OCI-LY1 (cell line): ENCODE results near the gene DPP4.

Experiments
- H2AFZ ChIP-seq: fragments of 200-600 bp; sonication (generic), shearing (Covaris generic); 2 replicates; pipeline ENCODE4 v1.6.0; 2014; ENCODE audit warnings: antibody characterized with exemption, mild to moderate bottlenecking, low read length
- H3F3A ChIP-seq: fragments of 200-600 bp; sonication (generic), shearing (Covaris generic); 2 replicates; pipeline ENCODE4 v1.6.0; 2014; ENCODE audit warnings: mild to moderate bottlenecking, antibody characterized with exemption, low read length, moderate library complexity; ENCODE audit not compliant: insufficient read depth
- H3K27ac ChIP-seq: fragments of 200-600 bp; sonication (generic); 2 replicates; pipeline ENCODE4 v1.5.1; 2014; ENCODE audit warnings: low read length, mixed run types, mild to moderate bottlenecking, low read depth; ENCODE audit not compliant: poor library complexity, severe bottlenecking
- H3K27me3 ChIP-seq: fragments of 200-600 bp; sonication (generic); 2 replicates; pipeline ENCODE4 v1.6.0; 2014; ENCODE audit warnings: antibody characterized with exemption, mild to moderate bottlenecking, low read length, moderate library complexity; ENCODE audit not compliant: insufficient read depth
- H3K36me3 ChIP-seq: fragments of 200-600 bp; sonication (generic); 2 replicates; pipeline ENCODE4 v1.6.1; 2014; ENCODE audit warnings: mild to moderate bottlenecking, antibody characterized with exemption, low read length, moderate library complexity, mixed read lengths; ENCODE audit not compliant: insufficient read depth
- H3K4me1 ChIP-seq: fragments of 200-600 bp; sonication (generic); 2 replicates; pipeline ENCODE4 v1.5.1; 2014; ENCODE audit warnings: mild to moderate bottlenecking, low read length, moderate library complexity; ENCODE audit not compliant: insufficient read depth, severe bottlenecking
- H3K4me2 ChIP-seq: fragments of 200-600 bp; sonication (generic), shearing (Covaris generic); 2 replicates; pipeline ENCODE4 v1.6.1; 2014; ENCODE audit warnings: low read length
- H3K4me3 ChIP-seq: fragments of 200-600 bp; sonication (generic); 2 replicates; pipeline ENCODE4 v1.5.1; 2014; ENCODE audit warnings: low read length, low read depth, mild to moderate bottlenecking, mixed read lengths; ENCODE audit not compliant: poor library complexity, severe bottlenecking
- H3K79me2 ChIP-seq: fragments of 200-600 bp; shearing (Covaris generic); 2 replicates; pipeline ENCODE4 v1.6.1; 2016; ENCODE audit warnings: mixed run types, low read length, mixed read lengths; ENCODE audit not compliant: insufficient read depth
- H3K9ac ChIP-seq: fragments of 200-600 bp; sonication (generic), shearing (Covaris generic); 2 replicates; pipeline ENCODE4 v1.6.1; 2014; ENCODE audit warnings: mild to moderate bottlenecking, low read length, mixed read lengths
- H3K9me2 ChIP-seq: fragments of 200-600 bp; sonication (generic), shearing (Covaris generic); 2 replicates; pipeline ENCODE4 v1.6.1; 2014; ENCODE audit warnings: low read depth, mild to moderate bottlenecking, low read length, mixed read lengths
- H3K9me3 ChIP-seq: fragments of 200-600 bp; shearing (Covaris generic); 2 replicates; pipeline ENCODE4 v1.6.1; 2014; ENCODE audit warnings: low read length, mixed read lengths
- H4K20me1 ChIP-seq: fragments of 200-600 bp; sonication (generic), shearing (Covaris generic); 2 replicates; pipeline ENCODE4 v1.6.0; 2016; ENCODE audit warnings: mild to moderate bottlenecking, low read length; ENCODE audit not compliant: insufficient read depth
- CTCF ChIP-seq: fragments of 200-600 bp; sonication (generic), shearing (Covaris generic); IDR thresholded peaks from 2 replicates; pipeline ENCODE4 v1.5.1; 2017; ENCODE audit warnings: mild to moderate bottlenecking, antibody characterized with exemption, low read length, moderate library complexity, mixed read lengths
- EZH2 ChIP-seq: fragments of 200-600 bp; sonication (generic), shearing (Covaris generic); IDR thresholded peaks from 2 replicates; pipeline ENCODE4 v1.8.0; 2017; ENCODE audit warnings: borderline replicate concordance, mixed run types, mild to moderate bottlenecking, antibody characterized with exemption, low read length, moderate library complexity, mixed read lengths

Gene DPP4

DNA sequence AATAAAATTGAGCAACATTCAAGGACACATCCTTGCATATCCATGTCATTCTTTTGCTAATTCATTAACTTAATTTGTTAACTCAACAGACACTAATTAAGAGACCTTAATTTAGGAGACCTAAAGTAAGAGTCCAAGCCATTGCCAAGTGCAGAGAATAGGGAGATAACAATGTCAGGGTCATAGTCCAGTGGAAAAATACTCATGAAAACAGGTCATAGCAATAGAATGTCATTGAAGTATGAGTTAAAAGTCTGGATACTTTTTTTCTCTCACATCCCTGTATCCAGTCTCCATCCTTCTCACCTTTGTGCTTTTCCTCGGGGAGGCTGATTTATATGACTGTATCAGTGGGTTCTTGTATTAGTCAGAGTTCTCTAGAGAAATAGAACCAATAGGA, 26.6 kb upstream of the DPP4 start:
- Histone ChIP-seq H3K9me3 (no peaks in the 10 kb centered on the region), H4K20me1 (no peaks in the 10 kb centered on the region), H3K27ac (no peak overlapping the region), H3K4me3 (no peak overlapping the region), H3K79me2 (no peaks in the 10 kb centered on the region), H3K36me3 (no peaks in the 10 kb centered on the region), H3K4me1 (no peaks in the 10 kb centered on the region), H2AFZ (no peak overlapping the region), H3K27me3 (no peaks in the 10 kb centered on the region), H3K4me2 (no peak overlapping the region), H3K9me2 (no peaks in the 10 kb centered on the region), H3F3A (no peaks in the 10 kb centered on the region), H3K9ac (no peak overlapping the region)
- TF ChIP-seq EZH2: no peak
- no peak for TF ChIP-seq CTCF

- H3K27me3 ChIP-seq: no peaks in the 10 kb centered on the region
- H3K79me2 ChIP-seq: no peaks in the 10 kb centered on the region
- H3F3A ChIP-seq: no peaks in the 10 kb centered on the region
- H3K4me3 ChIP-seq: no peak overlapping the region
- H2AFZ ChIP-seq: no peak overlapping the region
- TF ChIP-seq EZH2: no peak
- no peak for TF ChIP-seq CTCF
- H4K20me1 ChIP-seq: no peaks in the 10 kb centered on the region
- H3K9me2 ChIP-seq: no peaks in the 10 kb centered on the region
- no peaks in the 10 kb centered on the region for H3K9me3 ChIP-seq
- no peak overlapping the region for H3K27ac ChIP-seq
- no peak overlapping the region for H3K4me2 ChIP-seq
- no peak overlapping the region for H3K9ac ChIP-seq
- H3K4me1 ChIP-seq: no peaks in the 10 kb centered on the region
- no peaks in the 10 kb centered on the region for H3K36me3 ChIP-seq
Observed at GRCh38 chr2:162099836-162100235, 25.8 kb upstream of the DPP4 start.

DNA sequence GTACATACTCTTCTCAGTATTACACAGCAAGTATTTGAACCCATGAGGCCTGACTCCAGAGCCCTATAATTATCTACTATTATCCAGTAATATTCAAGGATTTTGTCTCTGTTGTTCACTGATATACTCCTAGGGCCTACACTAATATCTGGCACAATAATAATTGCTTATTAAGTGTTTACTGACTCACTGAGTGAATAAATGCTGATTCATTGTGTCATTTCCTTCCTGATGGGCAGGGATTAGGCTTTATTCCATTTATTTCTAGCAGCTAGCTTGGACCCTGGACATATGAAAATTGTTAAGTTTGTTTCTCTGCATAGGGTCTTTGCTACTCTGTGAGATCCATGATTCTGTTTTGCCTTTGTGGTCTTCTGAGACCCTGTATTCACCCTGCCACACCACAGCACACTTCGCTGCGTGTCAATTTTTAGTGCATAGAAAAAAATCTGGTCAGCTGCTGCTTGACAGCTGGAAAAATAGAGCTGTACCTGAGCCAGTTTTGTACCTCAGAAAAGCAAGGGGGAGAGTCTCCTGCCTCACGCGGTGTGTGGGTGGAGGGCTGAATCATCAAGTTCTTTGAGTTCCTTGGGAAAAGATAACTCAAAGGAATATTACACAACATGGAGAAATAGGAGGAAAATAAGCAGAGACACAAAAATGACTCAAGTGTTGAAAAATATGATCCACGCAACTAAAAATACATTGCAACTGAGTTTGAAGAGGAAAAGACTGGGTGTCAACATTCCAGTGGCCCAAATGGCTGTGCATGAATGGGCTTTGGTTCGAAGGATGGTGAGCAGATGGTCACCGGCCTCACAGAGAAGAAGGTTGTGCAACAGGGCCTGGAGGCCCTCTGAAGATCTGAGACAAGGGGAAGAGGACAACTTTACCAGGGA, 18.9 kb upstream of the DPP4 start:
- Histone ChIP-seq H4K20me1 (no peaks in the 10 kb centered on the region), H3K4me1 (no peaks in the 10 kb centered on the region), H3K9me2 (no peaks in the 10 kb centered on the region), H2AFZ (no peak overlapping the region), H3K36me3 (no peaks in the 10 kb centered on the region), H3F3A (no peaks in the 10 kb centered on the region), H3K4me3 (no peak overlapping the region), H3K27me3 (no peaks in the 10 kb centered on the region), H3K27ac (no peak overlapping the region), H3K9me3 (no peaks in the 10 kb centered on the region), H3K9ac (no peak overlapping the region), H3K79me2 (no peaks in the 10 kb centered on the region), H3K4me2 (no peak overlapping the region)
- TF ChIP-seq CTCF: no peak
- TF ChIP-seq EZH2: no peak
